ENCODE measurements around the gene PILRB. TPM values are rescaled to one million over a fixed set of nuclear protein-coding genes. Genes with fewer than 3 reads are reported as not detected.

Gene PILRB
- 33.3 TPM for total RNA-seq

DNA sequence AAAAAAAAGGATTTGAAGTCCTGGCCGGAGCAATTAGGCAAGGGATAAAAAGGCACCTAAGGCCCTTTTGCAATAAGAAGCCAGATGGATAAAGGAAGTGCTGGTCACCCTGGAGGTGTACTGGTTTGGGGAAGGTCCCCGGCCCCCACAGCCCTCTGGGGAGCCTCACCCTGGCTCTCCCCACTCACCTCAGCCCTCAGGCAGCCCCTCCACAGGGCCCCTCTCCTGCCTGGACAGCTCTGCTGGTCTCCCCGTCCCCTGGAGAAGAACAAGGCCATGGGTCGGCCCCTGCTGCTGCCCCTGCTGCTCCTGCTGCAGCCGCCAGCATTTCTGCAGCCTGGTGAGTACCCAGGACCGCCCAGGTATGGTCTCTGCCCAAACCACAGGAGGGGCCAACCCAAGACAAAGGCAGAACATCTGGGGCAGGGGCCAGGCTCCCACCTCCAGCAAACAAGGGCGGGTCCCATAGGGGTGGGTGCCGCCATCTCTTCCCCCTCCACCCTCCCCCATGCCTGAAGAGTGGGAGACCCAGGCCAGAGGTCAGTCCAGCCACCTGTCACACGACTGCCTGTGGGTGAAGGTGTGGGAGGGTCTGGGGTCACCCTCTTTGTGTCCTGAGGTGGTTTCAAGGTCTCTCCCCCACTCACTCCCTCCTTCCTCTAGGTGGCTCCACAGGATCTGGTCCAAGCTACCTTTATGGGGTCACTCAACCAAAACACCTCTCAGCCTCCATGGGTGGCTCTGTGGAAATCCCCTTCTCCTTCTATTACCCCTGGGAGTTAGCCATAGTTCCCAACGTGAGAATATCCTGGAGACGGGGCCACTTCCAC, at the start of gene PILRB:
Gene PILRB (plus strand): TSS at position 91 of the 830 bp plus-strand sequence. CDS start 186 bp downstream, at position 277.

DNA sequence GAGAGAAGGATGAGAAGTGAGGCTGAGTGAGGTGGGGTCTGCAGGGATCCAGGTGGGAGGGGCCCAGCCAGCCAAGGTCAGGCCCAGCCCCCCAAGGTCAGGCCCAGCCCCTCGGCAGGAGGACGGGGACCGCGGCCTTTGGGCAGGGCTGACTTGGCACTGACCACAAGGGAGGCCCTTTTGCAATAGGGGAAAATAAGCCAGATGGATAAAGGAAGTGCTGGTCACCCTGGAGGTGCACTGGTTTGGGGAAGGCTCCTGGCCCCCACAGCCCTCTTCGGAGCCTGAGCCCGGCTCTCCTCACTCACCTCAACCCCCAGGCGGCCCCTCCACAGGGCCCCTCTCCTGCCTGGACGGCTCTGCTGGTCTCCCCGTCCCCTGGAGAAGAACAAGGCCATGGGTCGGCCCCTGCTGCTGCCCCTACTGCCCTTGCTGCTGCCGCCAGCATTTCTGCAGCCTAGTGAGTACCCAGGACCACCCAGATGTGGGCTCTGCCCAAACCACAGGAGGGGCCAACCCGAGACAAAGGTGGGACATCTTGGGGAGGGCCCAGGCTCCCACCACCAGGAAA, 15.4 kb downstream of the PILRB start, which contains the start of gene PILRA:
Gene PILRA (plus strand): TSS at position 227 of the 571 bp plus-strand sequence. CDS start 170 bp downstream, at position 397.

Other genes with a start within 250 kb of the PILRB start
- gene TAF6, start 238.8 kb upstream of the PILRB start, total RNA-seq = 70.6 TPM
- 36.2 TPM for gene CNPY4, start 238.5 kb upstream of the PILRB start, total RNA-seq
- 3.1 TPM for gene MBLAC1, start 231.2 kb upstream of the PILRB start, total RNA-seq
- gene LAMTOR4, start 209.2 kb upstream of the PILRB start, total RNA-seq = 77.6 TPM
- 13.5 TPM for gene TRAPPC14, start 199.4 kb upstream of the PILRB start, total RNA-seq
- 5.1 TPM for gene GAL3ST4, start 189.5 kb upstream of the PILRB start, total RNA-seq
- gene GPC2, start 180.7 kb upstream of the PILRB start, total RNA-seq = 28.8 TPM
- 0.55 TPM for gene STAG3, start 180.2 kb upstream of the PILRB start, total RNA-seq
- 0.33 TPM for gene PVRIG, start 138.2 kb upstream of the PILRB start, total RNA-seq
- not detected for gene SPDYE3, start 50.4 kb upstream of the PILRB start, total RNA-seq
- gene PILRA, start 15.4 kb downstream of the PILRB start, total RNA-seq = 1.8 TPM
- gene ZCWPW1, start 70.6 kb downstream of the PILRB start, total RNA-seq = 2.9 TPM
- gene MEPCE, start 71.7 kb downstream of the PILRB start, total RNA-seq = 27.2 TPM
- 13.9 TPM for gene PPP1R35, start 78.4 kb downstream of the PILRB start, total RNA-seq
- not detected for gene SPACDR, start 106.1 kb downstream of the PILRB start, total RNA-seq
- 29.0 TPM for gene TSC22D4, start 121.1 kb downstream of the PILRB start, total RNA-seq
- 6.0 TPM for gene NYAP1, start 125.8 kb downstream of the PILRB start, total RNA-seq
- 7.5 TPM for gene AGFG2, start 181.1 kb downstream of the PILRB start, total RNA-seq
- not detected for gene SAP25, start 215.8 kb downstream of the PILRB start, total RNA-seq
- 41.8 TPM for gene LRCH4, start 228.0 kb downstream of the PILRB start, total RNA-seq
- gene FBXO24, start 228.2 kb downstream of the PILRB start, total RNA-seq = 2.5 TPM
- 198 TPM for gene PCOLCE, start 244.2 kb downstream of the PILRB start, total RNA-seq

Measured in camera-type eye (tissue), 1 donor.